HG03342 (cell line): Measurements from ENCODE around the gene CALML5.

Experiments used
- ATAC-seq: cut with Tn5 transposase; IDR thresholded peaks from one replicate; pipeline ENCODE4 v1.9.1; 2021; ENCODE audit warnings: mild to moderate bottlenecking, moderate library complexity; ENCODE audit not compliant: unreplicated experiment

CALML5 gene, protein sequence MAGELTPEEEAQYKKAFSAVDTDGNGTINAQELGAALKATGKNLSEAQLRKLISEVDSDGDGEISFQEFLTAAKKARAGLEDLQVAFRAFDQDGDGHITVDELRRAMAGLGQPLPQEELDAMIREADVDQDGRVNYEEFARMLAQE

DNA sequence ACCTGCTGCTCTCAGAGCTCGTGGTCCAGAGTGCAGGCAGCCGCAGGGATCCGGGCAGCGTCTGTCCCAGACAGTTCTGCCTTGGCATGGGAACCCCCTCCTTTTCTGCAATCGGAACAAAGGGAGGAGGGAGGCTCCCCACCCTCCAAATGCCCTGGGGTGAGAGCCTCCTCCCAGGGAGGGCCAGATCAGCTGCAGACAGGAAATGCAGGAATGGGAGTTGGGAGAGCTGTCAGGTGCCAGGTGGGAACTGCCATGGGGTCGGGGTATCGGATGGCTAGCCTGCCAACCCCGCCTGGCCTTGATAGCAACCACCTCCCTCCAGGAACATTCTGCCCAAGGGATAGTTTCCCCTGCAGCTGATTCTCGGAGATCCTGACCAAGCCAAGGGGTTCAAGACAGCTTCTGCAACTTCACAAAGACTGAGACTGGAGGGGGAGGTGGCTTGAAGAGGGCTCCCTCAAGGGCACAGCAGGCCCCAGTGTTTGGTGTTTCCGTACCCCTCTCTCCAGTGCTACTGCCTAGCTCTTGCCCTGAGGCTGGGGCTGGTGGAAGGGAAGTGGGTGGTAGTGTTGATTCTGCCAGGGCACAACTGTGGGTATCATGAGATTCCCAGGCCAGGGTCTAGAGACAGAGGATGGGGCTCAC lies at the start of gene CALML5:
Gene CALML5, minus strand, starts transcription at position 78 of the 648 bp plus-strand sequence. CDS start 132 bp downstream, outside the sequence.
- no peak for ATAC-seq

DNA sequence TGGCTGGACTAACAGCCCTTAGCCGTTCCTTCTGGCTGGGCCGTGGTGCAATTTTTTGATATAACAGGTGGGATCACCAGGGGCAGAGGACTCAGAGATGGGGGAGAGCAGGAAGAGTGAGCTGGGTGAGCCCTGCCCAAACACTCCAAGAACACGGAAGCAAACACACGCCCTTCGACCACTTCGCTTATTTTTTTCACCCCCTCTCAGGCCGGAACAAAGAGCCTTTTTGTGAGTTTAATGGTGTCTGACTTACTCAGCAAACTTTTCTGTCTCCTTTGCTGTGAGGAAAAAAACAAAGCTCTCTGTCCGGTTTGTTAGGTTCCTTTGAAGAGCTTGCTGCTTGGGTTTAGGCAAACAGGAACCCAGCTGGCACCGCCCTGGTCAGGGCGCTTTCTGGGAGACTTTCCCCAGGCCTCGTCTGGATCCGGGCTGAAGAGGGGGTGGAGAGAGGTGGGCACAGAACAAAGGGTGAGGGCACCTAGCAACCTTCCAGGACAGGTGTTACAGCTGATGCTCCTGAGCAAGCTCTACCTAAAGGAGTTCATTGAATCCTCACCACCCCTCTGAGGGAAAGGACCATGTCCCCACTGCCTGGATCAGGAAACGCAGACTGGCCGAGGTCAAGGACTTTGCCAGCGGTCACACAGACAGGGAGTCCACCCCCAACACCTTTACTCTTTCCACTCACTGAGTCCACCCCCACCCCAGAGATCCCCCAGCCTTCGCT lies 48.7 kb upstream of the CALML5 start:
- no peak for ATAC-seq

DNA sequence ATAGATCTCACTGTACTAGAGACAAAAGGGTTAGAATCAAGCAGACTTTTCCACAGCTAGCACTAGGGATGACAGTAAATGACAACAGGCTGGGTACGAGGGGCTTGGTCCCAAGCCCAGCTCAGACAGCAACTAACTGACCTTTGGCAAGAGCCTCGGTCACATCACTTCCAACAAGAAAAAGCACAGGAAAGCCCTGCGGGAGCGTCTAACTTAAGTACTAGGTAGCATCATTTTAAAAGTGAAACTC lies 48.2 kb upstream of the CALML5 start:
- ATAC-seq = no peak

DNA sequence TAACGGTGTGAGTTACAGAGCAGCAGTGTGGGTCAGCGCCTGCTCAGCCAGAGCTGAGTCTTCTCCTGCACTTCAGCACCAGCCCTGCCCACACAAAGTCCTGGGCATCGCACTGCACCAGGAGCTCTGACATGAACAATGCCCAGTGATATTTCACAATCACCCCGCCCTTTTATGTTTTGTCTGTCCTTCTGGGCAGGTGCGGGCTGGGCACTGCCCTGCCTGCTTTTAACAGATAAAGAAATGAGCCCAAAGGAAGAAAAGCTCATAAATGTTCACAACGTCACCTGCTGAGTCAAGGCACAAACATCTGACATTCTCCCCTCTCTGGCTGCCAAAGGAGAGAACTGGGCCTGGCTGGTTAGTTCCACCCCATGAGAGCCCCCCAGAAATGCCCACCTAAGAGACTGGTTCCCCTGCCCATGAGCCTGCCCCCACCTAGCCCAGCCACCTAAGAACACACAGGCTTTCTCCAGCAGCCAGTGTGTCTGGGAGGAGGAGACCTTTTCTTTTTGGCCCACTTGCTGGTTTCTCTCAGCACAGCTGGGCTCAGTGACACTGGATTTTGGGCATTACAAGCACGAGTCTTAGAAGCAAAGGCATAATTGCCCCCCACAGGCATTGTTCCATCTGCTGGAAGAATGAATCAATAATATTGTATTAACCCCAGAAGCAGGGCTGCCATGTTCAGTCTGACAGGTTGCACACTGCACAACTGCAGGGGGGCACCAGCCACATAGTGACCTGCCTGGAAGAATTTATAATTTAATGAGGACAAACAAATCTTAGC lies 47.7 kb upstream of the CALML5 start:
- no peak for ATAC-seq

DNA sequence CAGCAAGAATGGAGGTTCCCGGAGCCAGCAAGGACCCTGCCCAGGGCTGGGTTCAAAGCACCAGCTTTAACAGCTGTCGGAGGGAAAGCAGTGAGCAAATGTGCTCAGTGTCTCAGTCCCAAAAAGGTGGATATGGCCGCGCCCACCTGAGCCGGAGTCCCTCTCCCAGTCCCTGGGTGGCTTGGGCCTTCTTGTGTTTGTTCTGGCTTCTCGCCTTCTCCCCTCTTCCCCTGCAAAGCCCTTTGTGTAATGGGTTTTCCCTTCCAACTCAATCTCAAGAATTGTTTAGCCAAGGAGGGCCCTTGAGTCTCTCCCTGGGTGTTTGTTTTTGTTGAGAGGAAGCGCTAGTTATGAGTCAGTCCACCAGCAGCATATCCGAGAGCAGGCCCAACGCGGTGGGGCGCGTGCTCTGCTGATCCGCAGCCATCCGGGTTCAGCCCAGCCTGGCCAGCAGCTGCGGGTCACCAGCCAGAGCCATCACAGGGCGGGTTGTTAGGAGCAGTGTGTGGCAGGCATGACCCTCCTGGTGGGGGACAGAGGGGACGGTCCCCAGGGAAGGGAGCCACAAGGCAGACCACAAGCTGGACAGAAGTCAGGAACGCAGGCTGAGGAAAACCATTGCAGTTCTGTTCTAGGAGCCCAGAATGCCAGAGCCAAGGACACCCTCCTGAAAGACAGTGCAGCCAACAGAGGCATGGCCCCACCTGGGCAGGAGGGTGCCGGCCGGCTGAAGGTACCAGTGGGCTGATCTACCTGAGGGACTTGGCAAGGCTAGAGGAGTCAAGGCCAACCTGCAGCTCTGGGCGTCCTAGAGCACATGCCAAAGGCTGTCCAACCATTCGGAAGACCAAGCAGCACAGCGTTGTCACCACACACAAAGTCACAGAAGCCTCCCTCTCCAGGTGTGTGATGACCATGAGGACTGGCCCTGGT lies 46.7 kb upstream of the CALML5 start:
- ATAC-seq = no peak

DNA sequence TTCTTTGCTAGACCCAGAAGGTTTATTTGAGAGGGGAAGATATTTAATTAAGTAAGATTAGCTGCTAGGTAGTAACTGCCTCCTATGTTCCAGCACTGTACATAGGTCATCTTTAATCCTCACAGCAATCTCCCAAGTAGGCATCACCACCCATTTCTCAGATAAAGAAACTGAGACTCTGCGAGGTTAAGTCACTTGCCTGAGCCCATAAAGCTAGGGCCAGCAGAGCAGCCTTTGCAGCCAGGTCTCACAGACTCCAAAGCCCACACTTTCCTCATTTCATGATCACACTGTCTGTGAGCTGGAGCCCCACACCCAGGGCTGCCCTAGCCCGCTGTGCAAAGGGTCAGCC lies 46.0 kb upstream of the CALML5 start:
- no peak for ATAC-seq

DNA sequence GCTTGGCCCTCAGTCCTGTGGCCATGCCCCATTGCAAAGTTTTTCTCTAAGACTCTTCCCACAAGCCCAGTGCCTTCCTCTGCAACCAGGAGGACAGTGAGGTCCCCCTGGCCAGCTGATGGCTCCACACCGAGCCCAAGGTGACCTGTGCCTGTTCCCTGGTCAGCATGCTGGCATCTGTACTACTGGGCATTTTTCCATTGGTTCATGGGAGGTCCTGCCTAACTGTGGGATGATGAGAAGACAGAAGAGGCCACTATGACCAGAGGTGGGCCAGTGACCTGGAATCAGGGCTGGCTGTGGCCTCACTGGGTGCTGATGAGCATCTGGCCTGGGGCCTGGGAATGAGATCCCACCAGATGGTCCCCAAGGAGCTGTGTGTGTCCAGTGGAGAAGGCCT lies 45.6 kb upstream of the CALML5 start:
- no peak for ATAC-seq

DNA sequence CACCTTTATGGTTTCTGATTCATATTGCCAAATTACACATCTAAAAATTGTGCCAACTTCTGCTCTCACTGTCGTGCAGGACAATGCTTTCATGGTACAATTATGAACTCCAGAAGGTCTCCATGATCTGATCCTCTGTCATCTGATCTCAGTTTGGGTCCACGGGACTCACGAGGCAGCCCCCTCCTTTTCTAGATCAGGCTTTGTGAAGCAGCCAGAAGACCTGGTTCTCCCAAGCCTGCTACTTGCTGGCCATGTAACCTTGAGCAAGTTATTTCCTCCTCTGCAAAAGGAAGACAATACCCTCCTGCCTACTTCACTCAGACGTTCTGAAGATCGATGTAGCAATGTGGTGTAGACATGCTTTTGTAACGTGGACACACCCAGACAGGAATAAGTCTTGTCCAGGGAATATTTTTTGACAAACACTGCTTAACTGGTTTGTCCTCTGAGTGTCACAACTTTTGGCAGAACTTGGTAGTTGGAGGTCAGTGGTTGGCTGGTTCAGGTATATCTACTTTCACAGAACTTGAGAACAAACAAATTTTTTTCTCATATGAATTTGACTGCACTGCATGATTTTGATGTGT lies 44.9 kb upstream of the CALML5 start:
- ATAC-seq = no peak

DNA sequence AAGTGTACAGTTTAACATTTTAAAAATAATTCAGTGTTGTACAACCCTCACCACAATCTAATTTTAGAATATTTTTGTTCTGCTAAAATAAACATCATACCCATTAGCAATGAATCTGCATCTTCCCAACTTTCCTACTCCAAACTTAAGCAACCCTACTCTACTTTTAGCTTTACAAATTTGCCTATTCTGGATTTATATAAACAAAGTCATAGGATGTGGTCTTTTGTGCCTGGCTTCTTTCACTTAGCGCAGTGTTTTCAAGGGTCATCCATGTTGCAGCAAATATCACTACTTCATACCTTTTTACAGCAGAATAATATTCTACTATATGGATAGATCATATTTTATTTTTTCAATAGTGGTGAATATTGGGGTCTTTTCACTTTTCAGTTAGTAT lies 44.3 kb upstream of the CALML5 start:
- ATAC-seq = no peak

DNA sequence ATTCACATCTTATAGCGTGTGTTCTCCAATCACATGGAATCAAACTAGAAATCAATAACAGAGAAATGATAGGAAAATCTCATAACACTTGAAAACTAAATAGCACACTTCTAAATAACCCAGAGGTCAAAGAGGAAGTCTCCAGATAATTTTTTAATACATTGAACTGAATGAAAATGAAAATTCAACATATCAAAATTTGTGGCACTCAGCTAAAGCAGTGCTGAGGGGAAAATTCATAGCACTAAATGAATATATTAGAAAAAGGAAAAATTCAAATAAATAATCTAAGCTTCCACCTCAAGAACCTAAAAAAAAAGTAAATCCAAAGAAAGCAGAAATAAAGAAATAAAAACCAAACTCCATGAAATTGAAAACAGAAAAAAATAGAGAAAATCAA lies 42.7 kb upstream of the CALML5 start:
- no peak for ATAC-seq

DNA sequence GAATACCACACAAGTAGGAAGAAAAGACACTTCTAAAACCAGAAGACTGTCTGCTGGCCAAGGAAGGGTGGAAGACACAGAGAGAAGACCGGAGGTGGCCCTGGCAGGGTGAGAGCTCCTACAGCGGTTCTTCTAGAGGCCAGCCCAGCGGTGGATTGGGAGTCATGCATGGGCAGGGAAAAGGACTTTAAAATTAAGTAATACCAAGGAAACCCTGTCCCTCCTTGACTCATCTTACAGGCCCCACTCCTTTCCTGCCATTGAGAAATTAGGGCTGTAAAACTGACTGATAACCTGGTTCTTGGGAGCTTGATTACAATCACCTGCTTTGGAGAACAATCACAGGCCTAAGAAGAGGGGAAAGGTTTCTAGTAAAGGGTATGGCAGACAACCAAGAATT lies 41.5 kb upstream of the CALML5 start:
- no peak for ATAC-seq

DNA sequence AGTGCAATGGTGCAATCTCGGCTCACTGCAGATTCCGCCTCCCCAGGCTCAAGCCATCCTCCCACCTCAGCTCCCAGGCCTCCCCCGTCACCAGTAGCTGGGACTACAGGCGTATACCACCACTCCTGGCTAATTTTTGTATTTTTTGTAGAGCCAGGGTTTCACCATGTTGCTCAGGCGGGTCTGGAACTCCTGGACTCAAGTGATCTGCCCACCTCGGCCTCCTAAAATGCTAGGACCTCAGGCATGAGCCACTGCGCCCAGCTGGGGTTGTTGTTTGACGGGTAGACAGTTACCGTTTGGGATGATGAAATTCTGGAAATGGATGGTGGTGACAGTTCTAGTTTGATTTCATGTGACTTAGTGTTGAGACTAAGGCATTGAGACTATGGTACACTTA lies 40.7 kb upstream of the CALML5 start:
- no peak for ATAC-seq

DNA sequence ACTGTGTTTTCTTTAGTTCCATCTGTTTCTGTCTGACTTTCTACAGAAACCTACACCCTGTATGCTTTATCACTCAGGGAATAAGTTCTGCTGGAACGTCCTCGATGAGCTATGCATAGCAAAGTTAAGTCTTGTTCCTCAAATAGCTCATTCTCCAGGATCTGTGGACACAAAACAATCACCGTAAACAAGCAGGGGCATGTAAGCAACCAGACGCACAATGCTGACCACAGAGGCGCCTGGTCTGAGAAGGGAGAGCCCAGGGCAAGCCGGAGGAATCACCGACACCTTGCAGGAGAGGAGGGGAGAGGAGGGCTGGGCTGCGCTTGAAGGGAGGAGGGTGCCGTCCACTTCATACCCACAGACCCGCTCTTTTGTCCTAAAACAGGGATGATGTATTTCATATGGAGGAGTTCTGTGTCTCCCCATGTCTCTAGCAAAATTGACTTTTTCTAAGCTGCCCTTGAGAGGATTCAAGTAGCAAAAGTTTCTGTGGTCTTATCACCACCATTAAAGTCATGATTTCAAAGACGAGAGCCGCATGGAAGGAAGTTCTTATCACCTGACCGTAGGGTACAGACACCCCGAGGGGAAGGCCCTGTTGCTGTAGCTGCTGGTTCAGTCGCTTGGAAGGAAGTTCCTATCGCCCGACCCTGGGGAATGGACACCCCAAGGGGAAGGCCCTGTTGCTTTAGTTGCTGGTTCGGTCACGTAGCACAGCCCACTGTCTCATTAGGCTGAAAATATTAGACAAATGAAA lies 39.7 kb upstream of the CALML5 start:
- ATAC-seq = no peak

DNA sequence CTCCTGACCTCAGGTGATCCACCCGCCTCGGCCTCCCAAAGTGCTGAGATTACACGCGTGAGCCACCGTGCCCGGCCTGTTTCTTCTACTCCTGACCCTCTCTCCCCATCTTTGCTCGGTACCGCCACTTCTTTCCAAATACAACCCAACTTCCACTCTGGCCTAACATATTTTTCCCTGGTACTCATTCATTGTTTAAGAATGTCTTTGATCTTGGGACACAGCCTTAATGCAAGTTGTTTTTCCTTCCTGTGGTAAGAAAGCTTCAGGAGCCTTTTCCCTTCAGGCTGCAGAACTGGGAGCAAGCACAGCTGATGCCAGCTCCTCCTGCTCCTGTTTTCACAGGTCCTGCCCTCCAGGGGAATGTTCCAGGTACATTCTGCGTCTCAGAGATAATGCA lies 39.1 kb upstream of the CALML5 start:
- ATAC-seq = no peak

DNA sequence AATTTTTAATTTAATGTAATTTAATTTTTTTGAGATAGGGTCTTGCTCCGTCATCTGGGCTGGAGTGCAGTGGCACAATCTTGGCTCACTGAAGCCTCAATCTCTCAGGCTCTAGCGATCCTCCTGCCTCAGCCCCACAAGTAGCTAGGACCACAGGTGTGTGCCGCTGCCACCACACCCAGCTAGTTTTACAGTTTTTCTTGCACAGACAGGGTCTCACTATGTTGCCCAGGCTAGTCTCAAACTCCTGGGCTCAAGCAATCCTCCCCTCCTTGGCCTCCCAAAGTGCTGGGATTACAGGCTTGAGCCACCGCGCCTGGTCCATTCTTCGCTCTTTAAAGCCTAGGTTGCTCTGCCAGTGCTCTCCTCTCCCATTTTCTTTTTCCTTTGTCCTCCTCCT lies 38.3 kb upstream of the CALML5 start:
- no peak for ATAC-seq

DNA sequence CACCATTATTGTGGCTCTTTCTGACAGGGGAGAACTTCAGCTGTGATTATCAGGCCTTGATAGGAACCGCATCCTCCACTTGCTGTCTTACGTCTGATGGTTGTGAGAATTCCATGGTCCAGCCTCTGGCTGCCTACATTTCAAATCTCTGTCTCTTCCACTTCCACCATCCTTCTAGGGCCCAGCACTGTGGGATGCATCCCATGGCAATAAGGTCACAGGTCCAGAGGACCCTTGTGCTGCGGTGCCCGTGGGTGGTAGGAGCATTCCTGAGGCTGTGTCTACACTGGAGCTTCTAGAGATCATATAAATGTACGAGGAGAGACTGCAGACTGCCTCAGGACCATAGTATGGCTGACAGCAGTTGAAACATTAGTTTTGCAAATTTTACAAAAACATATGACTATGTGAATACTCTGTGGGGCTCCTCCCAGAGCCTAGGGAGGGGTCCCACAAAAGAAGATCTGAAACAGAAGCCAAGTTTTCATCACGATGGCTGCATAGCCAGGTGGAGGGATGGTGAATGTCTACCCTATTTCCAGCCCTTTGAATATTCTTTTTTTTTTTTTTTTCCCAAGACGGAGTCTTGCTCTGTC lies 37.2 kb upstream of the CALML5 start:
- ATAC-seq = no peak

DNA sequence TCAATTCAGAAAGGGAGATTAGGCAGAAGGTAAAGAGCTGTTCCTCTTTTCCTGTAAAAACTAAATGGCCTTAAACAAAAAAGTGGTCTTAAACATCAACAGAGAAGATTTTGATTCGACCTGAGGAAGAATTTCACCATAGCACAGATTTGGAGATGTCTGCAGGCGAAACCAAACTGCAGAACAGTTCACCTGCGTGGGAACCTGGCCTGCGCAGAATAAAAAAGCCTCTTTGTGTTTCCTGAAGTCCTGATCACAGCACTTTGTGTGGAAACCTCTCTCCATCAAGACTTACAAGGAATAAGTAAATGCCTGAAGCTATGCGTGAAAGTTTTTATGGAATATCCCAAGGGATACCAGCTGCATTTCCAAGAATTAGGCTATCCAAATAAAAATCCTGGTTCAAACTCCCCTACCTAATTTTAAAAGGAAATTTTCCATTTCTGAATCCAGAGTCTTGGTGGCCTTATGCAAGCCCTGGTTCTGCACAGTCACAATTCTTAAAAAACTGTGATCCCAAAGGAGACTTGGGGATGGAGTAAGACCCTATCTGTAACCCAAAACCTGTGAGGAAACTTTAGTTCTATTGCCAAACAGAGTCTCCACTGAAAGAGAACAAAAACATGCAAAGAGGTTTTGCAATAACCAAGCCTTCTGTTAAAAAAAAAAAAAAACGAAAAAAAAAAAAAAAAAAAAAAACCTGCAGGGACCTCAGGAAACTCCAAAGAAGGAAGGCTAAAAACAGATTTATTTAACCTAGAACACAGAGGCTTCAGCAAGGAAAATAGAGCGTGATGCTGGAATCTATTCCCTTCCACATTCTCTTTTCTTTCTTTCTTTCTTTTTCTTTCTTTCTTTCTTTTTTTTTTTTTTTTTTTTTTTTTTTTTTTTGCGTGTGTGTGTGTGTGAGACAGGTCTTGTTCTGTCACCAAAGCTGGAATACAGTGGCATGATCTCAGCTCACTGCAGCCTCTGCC lies 35.8 kb upstream of the CALML5 start:
- no peak for ATAC-seq
